Osteocyte (in vitro differentiated cells): ENCODE results near the gene CPO. TPM values are rescaled to one million over a fixed set of nuclear protein-coding genes. Genes with fewer than 3 reads are reported as not detected.

Source experiments
- DNase-seq: peaks from one replicate; pipeline ENCODE4 v3.0.0; 2021; ENCODE audit warnings: mixed read lengths; ENCODE audit not compliant: unreplicated experiment; ENCODE audit errors: extremely low spot score
- H3K27ac Mint-ChIP-seq: one replicate; pipeline ENCODE4 v1.8.0; 2021; ENCODE audit warnings: mild to moderate bottlenecking, mixed read lengths; ENCODE audit not compliant: unreplicated experiment
- H3K27me3 Mint-ChIP-seq: one replicate; pipeline ENCODE4 v1.8.0; 2021; ENCODE audit warnings: mixed read lengths; ENCODE audit not compliant: unreplicated experiment
- H3K36me3 Mint-ChIP-seq: one replicate; pipeline ENCODE4 v1.8.0; 2021; ENCODE audit warnings: mixed read lengths; ENCODE audit not compliant: unreplicated experiment
- H3K4me1 Mint-ChIP-seq: one replicate; pipeline ENCODE4 v1.8.0; 2021; ENCODE audit warnings: mixed read lengths; ENCODE audit not compliant: unreplicated experiment
- H3K4me3 Mint-ChIP-seq: one replicate; pipeline ENCODE4 v1.8.0; 2021; ENCODE audit warnings: mild to moderate bottlenecking, moderate library complexity, mixed read lengths; ENCODE audit not compliant: unreplicated experiment
- H3K9me3 Mint-ChIP-seq: one replicate; pipeline ENCODE4 v1.8.0; 2021; ENCODE audit warnings: mixed read lengths; ENCODE audit not compliant: unreplicated experiment
- long read RNA-seq: library from polyadenylated mRNA; unstranded; transcript quantifications from one replicate; pipeline ENCODE4 v2.0.0, GENCODE V29; 2021
- total RNA-seq: library from RNA; stranded (reverse); gene quantifications from 2 replicates; pipeline ENCODE4 v1.2.1, GENCODE V29; 2021
- TF ChIP-seq, protein P1 (sequence below): fragments of 200-600 bp; sonication (generic); IDR thresholded peaks from 2 replicates; pipeline ENCODE4 v1.5.0; 2021; ENCODE audit warnings: antibody characterized with exemption, mild to moderate bottlenecking, moderate library complexity

Gene CPO, protein sequence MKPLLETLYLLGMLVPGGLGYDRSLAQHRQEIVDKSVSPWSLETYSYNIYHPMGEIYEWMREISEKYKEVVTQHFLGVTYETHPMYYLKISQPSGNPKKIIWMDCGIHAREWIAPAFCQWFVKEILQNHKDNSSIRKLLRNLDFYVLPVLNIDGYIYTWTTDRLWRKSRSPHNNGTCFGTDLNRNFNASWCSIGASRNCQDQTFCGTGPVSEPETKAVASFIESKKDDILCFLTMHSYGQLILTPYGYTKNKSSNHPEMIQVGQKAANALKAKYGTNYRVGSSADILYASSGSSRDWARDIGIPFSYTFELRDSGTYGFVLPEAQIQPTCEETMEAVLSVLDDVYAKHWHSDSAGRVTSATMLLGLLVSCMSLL
- total RNA-seq: not detected in 2 replicates
- long read RNA-seq: 0 reads

DNA sequence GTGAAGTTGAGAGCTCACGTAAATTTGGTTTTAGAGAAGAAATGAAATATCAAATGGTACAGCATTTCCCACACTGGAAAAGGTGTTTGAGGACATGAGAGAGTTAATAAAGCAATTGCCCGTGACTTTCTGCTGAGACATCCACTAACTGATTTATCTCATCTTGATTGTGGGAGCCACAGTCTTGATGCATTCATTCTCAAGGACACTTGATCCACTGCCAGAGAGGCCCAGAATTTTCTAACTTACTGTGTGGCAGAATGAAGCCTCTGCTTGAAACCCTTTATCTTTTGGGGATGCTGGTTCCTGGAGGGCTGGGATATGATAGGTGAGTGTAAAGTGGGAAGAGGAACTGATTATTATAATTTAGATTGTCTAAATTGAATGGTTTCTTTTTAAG is at the start of gene CPO:
Gene CPO, plus strand, starts transcription at position 179 of the 400 bp plus-strand sequence. Its CDS starts 82 bp downstream, at position 261.
- H3K36me3 Mint-ChIP-seq: no peaks in the 10 kb centered on the region
- peaks cover 5% of the 10 kb centered on the region for H3K9me3 Mint-ChIP-seq
- no peak for DNase-seq
- no peaks in the 10 kb centered on the region for H3K4me1 Mint-ChIP-seq
- no peak within 1 kb of the TSS for H3K27ac Mint-ChIP-seq
- H3K27me3 Mint-ChIP-seq: peaks cover 8% of the 10 kb centered on the region
- no peak within 1 kb of the TSS for H3K4me3 Mint-ChIP-seq
- TF ChIP-seq, protein P1, sequence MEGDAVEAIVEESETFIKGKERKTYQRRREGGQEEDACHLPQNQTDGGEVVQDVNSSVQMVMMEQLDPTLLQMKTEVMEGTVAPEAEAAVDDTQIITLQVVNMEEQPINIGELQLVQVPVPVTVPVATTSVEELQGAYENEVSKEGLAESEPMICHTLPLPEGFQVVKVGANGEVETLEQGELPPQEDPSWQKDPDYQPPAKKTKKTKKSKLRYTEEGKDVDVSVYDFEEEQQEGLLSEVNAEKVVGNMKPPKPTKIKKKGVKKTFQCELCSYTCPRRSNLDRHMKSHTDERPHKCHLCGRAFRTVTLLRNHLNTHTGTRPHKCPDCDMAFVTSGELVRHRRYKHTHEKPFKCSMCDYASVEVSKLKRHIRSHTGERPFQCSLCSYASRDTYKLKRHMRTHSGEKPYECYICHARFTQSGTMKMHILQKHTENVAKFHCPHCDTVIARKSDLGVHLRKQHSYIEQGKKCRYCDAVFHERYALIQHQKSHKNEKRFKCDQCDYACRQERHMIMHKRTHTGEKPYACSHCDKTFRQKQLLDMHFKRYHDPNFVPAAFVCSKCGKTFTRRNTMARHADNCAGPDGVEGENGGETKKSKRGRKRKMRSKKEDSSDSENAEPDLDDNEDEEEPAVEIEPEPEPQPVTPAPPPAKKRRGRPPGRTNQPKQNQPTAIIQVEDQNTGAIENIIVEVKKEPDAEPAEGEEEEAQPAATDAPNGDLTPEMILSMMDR: no peak

DNA sequence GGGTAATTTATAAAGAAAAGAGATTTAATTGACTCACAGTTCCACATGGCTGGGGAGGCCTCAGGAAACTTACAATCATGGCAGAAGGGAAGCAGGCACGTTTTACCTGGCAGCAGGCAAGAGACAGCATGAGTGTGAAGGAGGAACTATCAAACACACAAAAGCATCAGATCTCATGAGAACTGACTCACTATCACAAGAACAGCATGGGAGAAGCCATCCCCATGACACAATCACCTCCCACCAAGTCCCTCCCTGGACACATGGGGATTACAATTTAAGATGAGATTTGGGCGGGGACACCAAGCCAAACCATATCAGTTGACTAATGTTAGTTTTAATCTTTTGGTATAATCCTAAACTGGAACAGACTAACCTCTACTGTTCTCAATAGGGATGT is 49.1 kb upstream of the CPO start:
- Mint-ChIP-seq H3K27me3 (peaks cover 7% of the 10 kb centered on the region), H3K36me3 (peaks cover 2% of the 10 kb centered on the region), H3K27ac (no peak overlapping the region), H3K4me1 (no peaks in the 10 kb centered on the region), H3K9me3 (no peaks in the 10 kb centered on the region), H3K4me3 (no peak overlapping the region)
- no peak for DNase-seq
- TF ChIP-seq, protein P1: no peak

DNA sequence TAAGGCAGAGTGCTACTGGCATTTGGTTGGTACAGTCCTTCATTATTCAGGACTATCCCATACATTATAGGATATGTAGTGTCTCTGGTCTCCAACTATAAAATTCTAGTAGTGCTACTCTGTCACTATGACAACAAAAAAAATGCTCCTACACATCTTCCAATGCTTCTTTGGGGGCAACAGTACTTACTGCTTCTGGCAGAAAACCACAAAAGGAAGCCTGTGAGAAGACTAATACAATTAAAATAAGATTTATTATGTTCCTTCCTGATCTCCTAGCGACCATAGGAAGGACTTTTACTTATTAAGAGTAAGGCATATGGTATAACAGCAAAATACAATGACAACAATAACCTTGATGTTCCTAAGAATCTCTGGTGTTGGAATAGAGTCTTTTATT is 48.4 kb upstream of the CPO start:
- peaks cover 2% of the 10 kb centered on the region for H3K36me3 Mint-ChIP-seq
- no peak overlapping the region for H3K27ac Mint-ChIP-seq
- DNase-seq: no peak
- H3K27me3 Mint-ChIP-seq: peaks cover 7% of the 10 kb centered on the region
- TF ChIP-seq, protein P1: no peak
- H3K4me3 Mint-ChIP-seq: no peak overlapping the region
- H3K9me3 Mint-ChIP-seq: no peaks in the 10 kb centered on the region
- H3K4me1 Mint-ChIP-seq: no peaks in the 10 kb centered on the region

DNA sequence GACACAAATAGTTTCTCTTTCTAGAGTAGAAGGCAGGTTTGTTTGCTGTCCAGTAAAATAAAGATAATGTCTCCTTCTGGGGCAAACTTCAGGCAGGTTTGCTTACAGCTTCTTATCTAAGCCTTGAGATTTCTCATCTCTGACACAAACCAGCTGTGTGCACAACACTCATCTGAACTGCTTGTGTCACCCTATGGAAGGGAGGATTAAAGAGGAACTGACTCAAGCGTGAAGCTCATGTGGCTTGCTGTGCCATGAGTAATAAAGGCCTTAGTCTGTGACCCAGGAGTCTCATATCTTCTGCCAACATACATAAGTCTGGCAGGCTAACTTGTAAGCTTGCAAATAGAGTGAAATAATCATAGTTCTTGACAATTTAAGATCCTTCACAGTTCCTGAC is 24.2 kb upstream of the CPO start:
- Mint-ChIP-seq H3K4me3 (no peak overlapping the region), H3K4me1 (peaks cover 5% of the 10 kb centered on the region), H3K9me3 (peaks cover 3% of the 10 kb centered on the region), H3K36me3 (no peaks in the 10 kb centered on the region), H3K27me3 (peaks cover 6% of the 10 kb centered on the region), H3K27ac (no peak overlapping the region)
- DNase-seq: no peak
- TF ChIP-seq, protein P1: no peak

DNA sequence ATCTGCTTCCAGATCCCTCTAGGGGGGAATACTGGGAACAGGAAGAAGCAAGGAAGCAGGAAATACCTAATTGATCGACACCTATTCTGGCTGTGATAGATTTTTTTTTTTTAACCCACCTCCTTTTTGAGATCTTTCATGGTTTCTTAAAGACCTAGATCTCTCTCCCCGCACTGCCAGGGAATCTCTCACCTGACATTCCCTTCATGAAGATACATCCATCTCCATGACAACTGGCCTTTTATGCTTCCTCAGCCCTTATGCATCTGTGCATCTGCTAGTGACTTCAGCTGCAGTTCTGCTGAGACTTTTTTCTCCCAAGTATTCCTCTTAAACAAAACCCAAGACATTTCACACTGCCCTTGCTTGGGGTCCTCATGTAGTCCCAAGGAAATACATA is 21.1 kb upstream of the CPO start:
- no peak overlapping the region for H3K27ac Mint-ChIP-seq
- no peaks in the 10 kb centered on the region for H3K36me3 Mint-ChIP-seq
- H3K9me3 Mint-ChIP-seq: peaks cover 3% of the 10 kb centered on the region
- H3K4me1 Mint-ChIP-seq: peaks cover 5% of the 10 kb centered on the region
- TF ChIP-seq, protein P1: no peak
- no peak overlapping the region for H3K4me3 Mint-ChIP-seq
- no peak for DNase-seq
- H3K27me3 Mint-ChIP-seq: peaks cover 11% of the 10 kb centered on the region
